Body of pancreas (tissue), 4 donors: ENCODE results near the gene APRT.

ENCODE experiments used
- CTCF ChIP-seq, 7 experiments: fragments of 450-650 bp in 4 of 7; fragments of 200-600 bp in 3 of 7; sonication (generic) in 3 of 7; IDR thresholded peaks; one replicate each; pipeline ENCODE4 v1.5.1; 2016 to 2019; ENCODE audit warnings: antibody characterized with exemption in 7 of 7
- POLR2A ChIP-seq, 3 donors: fragments of 450-650 bp; IDR thresholded peaks; one replicate each; pipeline ENCODE4 v1.6.1; 2016; ENCODE audit warnings: antibody characterized with exemption in 3 of 3, mild to moderate bottlenecking in 2 of 3

GRCh38 chr16:88861359-88861758, 49.6 kb upstream of the APRT start:
- no peak for TF ChIP-seq CTCF (IDR thresholded peaks at IDR 0.05)
- TF ChIP-seq POLR2A (IDR thresholded peaks at IDR 0.05), result no peak
